HL-60 (cell line): Measurements from ENCODE around the gene ATP2B1.

ENCODE experiments used
- DNase-seq, 2 experiments: peaks; one replicate each; pipeline ENCODE4 v3.0.0-alpha.2; 2010 to 2020; ENCODE audit warnings: low read depth in 1 of 2, low spot score in 1 of 2
- H3K27ac ChIP-seq: fragments of 250-450 bp; sonication (Bioruptor Pico); replicated peaks from 2 replicates; pipeline ENCODE4 v1.5.1; 2020; ENCODE audit warnings: mild to moderate bottlenecking, moderate library complexity
- H3K27me3 ChIP-seq: fragments of 250-450 bp; sonication (Bioruptor Pico); 2 replicates; pipeline ENCODE4 v1.5.1; 2021; ENCODE audit warnings: mild to moderate bottlenecking, moderate library complexity; ENCODE audit not compliant: insufficient read depth, poor library complexity, severe bottlenecking
- H3K4me3 ChIP-seq: replicated peaks from 2 replicates; pipeline ENCODE4 v1.5.1; 2011; ENCODE audit warnings: mild to moderate bottlenecking, control low read depth, low read length; ENCODE audit not compliant: insufficient read depth
- CTCF ChIP-seq: IDR thresholded peaks from one replicate; pipeline ENCODE4 v1.5.1; 2011; ENCODE audit warnings: low read length, control low read depth, inconsistent platforms; ENCODE audit not compliant: insufficient read depth
- GABPA ChIP-seq: IDR thresholded peaks from 2 replicates; pipeline ENCODE4 v1.6.1; 2012; ENCODE audit warnings: low read depth
- POLR2AphosphoS5 ChIP-seq: IDR thresholded peaks from 2 replicates; pipeline ENCODE4 v1.6.1; 2012; ENCODE audit warnings: low read depth
- REST ChIP-seq: IDR thresholded peaks from 2 replicates; pipeline ENCODE4 v1.6.1; 2012; ENCODE audit warnings: low read depth; ENCODE audit not compliant: insufficient replicate concordance
- SPI1 ChIP-seq: IDR thresholded peaks from 2 replicates; pipeline ENCODE4 v1.6.1; 2012; ENCODE audit warnings: low read depth, mild to moderate bottlenecking, borderline replicate concordance

The ATP2B1 gene

GRCh38 chr12:89559753-89560152, 148.9 kb downstream of the ATP2B1 start:
- Histone ChIP-seq H3K4me3 (no peak overlapping the region), H3K27me3 (no peaks in the 10 kb centered on the region), H3K27ac (no peak overlapping the region)
- TF ChIP-seq REST (no peak), GABPA (no peak), CTCF (no peak), SPI1 (no peak), POLR2AphosphoS5 (no peak)
- no peak for DNase-seq

GRCh38 chr12:89556976-89557375, 151.7 kb downstream of the ATP2B1 start:
- H3K27me3 ChIP-seq, result no peaks in the 10 kb centered on the region
- no peak for DNase-seq
- TF ChIP-seq GABPA (no peak), POLR2AphosphoS5 (no peak), REST (no peak), CTCF (no peak), SPI1 (no peak)
- no peak overlapping the region for H3K27ac ChIP-seq
- H3K4me3 ChIP-seq, result no peak overlapping the region

GRCh38 chr12:89552376-89552775, 156.3 kb downstream of the ATP2B1 start:
- Histone ChIP-seq H3K27ac (no peak overlapping the region), H3K4me3 (no peak overlapping the region), H3K27me3 (no peaks in the 10 kb centered on the region)
- TF ChIP-seq REST (no peak), GABPA (no peak), SPI1 (no peak), CTCF (no peak), POLR2AphosphoS5 (no peak)
- no peak for DNase-seq
